HEK293 (cell line): Measurements from ENCODE around the gene S100P.

Experiments used
- CTCF ChIA-PET: fragments of 350-600 bp; formaldehyde crosslinking; extraction: SDS; loops from one replicate; lab custom pipeline; 2021; ENCODE audit warnings: antibody characterized with exemption; lab: Yijun Ruan, JAX
- POLR2A ChIA-PET: fragments of 300-600 bp; formaldehyde crosslinking; extraction: SDS; loops from one replicate; lab custom pipeline; 2020; ENCODE audit warnings: antibody characterized with exemption, inconsistent platforms; lab: Yijun Ruan, JAX
- H3K27ac ChIP-seq: fragments of 200-500 bp; sonication (Bioruptor generic); 2 replicates; pipeline ENCODE4 v1.5.1; 2014; ENCODE audit warnings: low read depth, low read length, control low read depth, inconsistent platforms; ENCODE audit errors: extremely low read depth
- H3K36me3 ChIP-seq, 2 experiments: fragments of 200-500 bp in 1 of 2; sonication (Bioruptor generic) in 1 of 2; 1 replicate in 1 of 2; 2 replicates in 1 of 2; pipeline ENCODE4 v1.5.1; 2014 to 2017; ENCODE audit warnings: inconsistent platforms in 2 of 2, low read length in 2 of 2; ENCODE audit not compliant: control insufficient read depth in 2 of 2, insufficient read depth in 1 of 2
- H3K4me1 ChIP-seq: fragments of 200-500 bp; sonication (Bioruptor generic); 2 replicates; pipeline ENCODE4 v1.5.1; 2014; ENCODE audit warnings: mild to moderate bottlenecking, low read length, inconsistent platforms; ENCODE audit not compliant: control insufficient read depth, insufficient read depth
- H3K4me3 ChIP-seq: 2 replicates; pipeline ENCODE4 v1.5.1; 2011; ENCODE audit warnings: low read depth, mild to moderate bottlenecking, control low read depth, low read length, moderate library complexity
- H3K9me3 ChIP-seq: fragments of 200-500 bp; sonication (Bioruptor generic); 2 replicates; pipeline ENCODE4 v1.5.1; 2014; ENCODE audit warnings: low read depth, low read length, inconsistent platforms; ENCODE audit not compliant: control insufficient read depth, insufficient read depth
- EGR2 ChIP-seq: fragments of 450-650 bp; formaldehyde crosslinking; IDR thresholded peaks from 2 replicates; pipeline ENCODE4 v1.5.1; 2016; ENCODE audit warnings: low read depth, missing biosample characterization, missing genetic modification characterization
- GFI1B ChIP-seq: fragments of 450-650 bp; formaldehyde crosslinking; IDR thresholded peaks from 2 replicates; pipeline ENCODE4 v1.5.1; 2016; ENCODE audit warnings: missing biosample characterization, missing genetic modification characterization
- HOXA7 ChIP-seq: sonication (generic); formaldehyde crosslinking; IDR thresholded peaks from 2 replicates; pipeline ENCODE4 v1.8.1; 2022; ENCODE audit warnings: missing genetic modification reagents, borderline replicate concordance
- KLF1 ChIP-seq: fragments of 450-650 bp; formaldehyde crosslinking; IDR thresholded peaks from 2 replicates; pipeline ENCODE4 v1.5.1; 2016; ENCODE audit warnings: missing biosample characterization, missing genetic modification characterization
- KLF16 ChIP-seq: fragments of 450-650 bp; formaldehyde crosslinking; IDR thresholded peaks from 2 replicates; pipeline ENCODE4 v1.5.1; 2017; ENCODE audit warnings: missing biosample characterization, missing genetic modification characterization
- SCRT1 ChIP-seq: fragments of 450-650 bp; formaldehyde crosslinking; IDR thresholded peaks from 2 replicates; pipeline ENCODE4 v1.5.1; 2016; ENCODE audit warnings: missing biosample characterization, missing genetic modification characterization, borderline replicate concordance
- SP7 ChIP-seq: fragments of 450-650 bp; formaldehyde crosslinking; IDR thresholded peaks from 2 replicates; pipeline ENCODE4 v1.5.1; 2016; ENCODE audit warnings: missing biosample characterization, missing genetic modification characterization
- ZNF174 ChIP-seq: fragments of 450-650 bp; formaldehyde crosslinking; IDR thresholded peaks from 2 replicates; pipeline ENCODE4 v1.5.0; 2017; ENCODE audit warnings: missing biosample characterization, mild to moderate bottlenecking, missing genetic modification characterization
- ZNF433 ChIP-seq: fragments of 450-650 bp; formaldehyde crosslinking; IDR thresholded peaks from 2 replicates; pipeline ENCODE4 v1.5.1; 2016; ENCODE audit warnings: missing biosample characterization, missing genetic modification characterization, low read depth
- ZNF48 ChIP-seq: fragments of 450-650 bp; formaldehyde crosslinking; IDR thresholded peaks from 2 replicates; pipeline ENCODE4 v1.5.1; 2016; ENCODE audit warnings: missing biosample characterization, missing genetic modification characterization
- ZNF623 ChIP-seq: fragments of 450-650 bp; formaldehyde crosslinking; IDR thresholded peaks from 2 replicates; pipeline ENCODE4 v1.5.1; 2016; ENCODE audit warnings: missing biosample characterization, missing genetic modification characterization
- ZNF76 ChIP-seq: fragments of 450-650 bp; formaldehyde crosslinking; IDR thresholded peaks from 2 replicates; pipeline ENCODE4; 2016; ENCODE audit warnings: low read depth, missing biosample characterization, missing genetic modification characterization, borderline replicate concordance
- ZNF777 ChIP-seq: fragments of 450-650 bp; formaldehyde crosslinking; IDR thresholded peaks from 2 replicates; pipeline ENCODE4 v1.5.1; 2017; ENCODE audit warnings: missing biosample characterization, missing genetic modification characterization, borderline replicate concordance
- TF ChIP-seq, protein P1 (sequence below): fragments of 450-650 bp; formaldehyde crosslinking; IDR thresholded peaks from 2 replicates; pipeline ENCODE4 v1.5.1; 2016; ENCODE audit warnings: missing biosample characterization, missing genetic modification characterization, borderline replicate concordance
- TF ChIP-seq, protein P2 (sequence below): fragments of 450-650 bp; formaldehyde crosslinking; IDR thresholded peaks from 2 replicates; pipeline ENCODE4 v1.5.1; 2016; ENCODE audit warnings: missing biosample characterization, missing genetic modification characterization
- TF ChIP-seq, protein P3 (sequence below): fragments of 450-650 bp; formaldehyde crosslinking; IDR thresholded peaks from 2 replicates; pipeline ENCODE4; 2016; ENCODE audit warnings: missing biosample characterization, missing genetic modification characterization

Gene S100P

DNA sequence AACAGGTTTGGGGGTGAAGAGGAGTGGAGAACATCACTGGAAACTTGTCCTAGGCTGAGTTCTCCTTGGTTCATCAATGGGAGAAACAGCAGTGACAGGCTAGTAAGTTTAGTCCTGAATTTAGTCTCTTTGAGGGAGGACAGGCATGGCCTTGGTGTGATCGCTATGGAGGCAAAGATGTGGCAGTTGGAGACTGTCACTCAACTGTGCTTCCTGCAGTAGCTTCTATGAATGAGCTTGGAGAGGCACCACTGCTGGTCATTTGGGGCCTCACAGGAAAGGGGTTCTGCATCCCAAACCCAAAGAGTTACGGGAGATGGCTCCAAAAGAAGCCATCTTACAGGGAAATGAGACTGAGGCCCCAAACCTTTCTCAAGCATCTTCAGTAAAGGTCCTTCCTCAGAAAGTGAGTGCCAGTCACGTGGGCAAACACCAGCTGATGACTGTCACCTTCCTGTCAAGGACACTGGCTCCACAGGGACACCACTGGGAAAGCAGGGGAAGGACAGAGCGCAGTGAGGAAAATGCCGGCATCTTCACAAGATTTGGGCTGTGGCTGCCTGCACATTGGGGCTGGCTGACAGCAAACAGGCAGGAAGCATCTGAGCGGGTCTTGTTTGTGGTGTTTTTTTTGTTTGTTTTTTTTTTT lies 46.0 kb upstream of the S100P start:
- Histone ChIP-seq H3K27ac (no peak overlapping the region), H3K4me3 (no peak overlapping the region), H3K4me1 (no peaks in the 10 kb centered on the region), H3K9me3 (no peaks in the 10 kb centered on the region), H3K36me3 (peaks cover 0 to 11% of the 10 kb centered on the region in 2 experiments; a peak in 1 of 3 replicates)
- ChIA-PET POLR2A (no interaction called here), CTCF (no interaction called here)
- TF ChIP-seq SP7 (tag by site-specific recombination) (no peak), ZNF76 (no peak), KLF16 (tag by site-specific recombination) (no peak), GFI1B (tag by site-specific recombination) (no peak), HOXA7 (CRISPR knock-in tag) (no peak), ZNF48 (tag by site-specific recombination) (no peak), EGR2 (no peak), SCRT1 (no peak), KLF1 (tag by site-specific recombination) (no peak), ZNF777 (tag by site-specific recombination) (no peak), ZNF433 (no peak)
- TF ChIP-seq, protein P1, sequence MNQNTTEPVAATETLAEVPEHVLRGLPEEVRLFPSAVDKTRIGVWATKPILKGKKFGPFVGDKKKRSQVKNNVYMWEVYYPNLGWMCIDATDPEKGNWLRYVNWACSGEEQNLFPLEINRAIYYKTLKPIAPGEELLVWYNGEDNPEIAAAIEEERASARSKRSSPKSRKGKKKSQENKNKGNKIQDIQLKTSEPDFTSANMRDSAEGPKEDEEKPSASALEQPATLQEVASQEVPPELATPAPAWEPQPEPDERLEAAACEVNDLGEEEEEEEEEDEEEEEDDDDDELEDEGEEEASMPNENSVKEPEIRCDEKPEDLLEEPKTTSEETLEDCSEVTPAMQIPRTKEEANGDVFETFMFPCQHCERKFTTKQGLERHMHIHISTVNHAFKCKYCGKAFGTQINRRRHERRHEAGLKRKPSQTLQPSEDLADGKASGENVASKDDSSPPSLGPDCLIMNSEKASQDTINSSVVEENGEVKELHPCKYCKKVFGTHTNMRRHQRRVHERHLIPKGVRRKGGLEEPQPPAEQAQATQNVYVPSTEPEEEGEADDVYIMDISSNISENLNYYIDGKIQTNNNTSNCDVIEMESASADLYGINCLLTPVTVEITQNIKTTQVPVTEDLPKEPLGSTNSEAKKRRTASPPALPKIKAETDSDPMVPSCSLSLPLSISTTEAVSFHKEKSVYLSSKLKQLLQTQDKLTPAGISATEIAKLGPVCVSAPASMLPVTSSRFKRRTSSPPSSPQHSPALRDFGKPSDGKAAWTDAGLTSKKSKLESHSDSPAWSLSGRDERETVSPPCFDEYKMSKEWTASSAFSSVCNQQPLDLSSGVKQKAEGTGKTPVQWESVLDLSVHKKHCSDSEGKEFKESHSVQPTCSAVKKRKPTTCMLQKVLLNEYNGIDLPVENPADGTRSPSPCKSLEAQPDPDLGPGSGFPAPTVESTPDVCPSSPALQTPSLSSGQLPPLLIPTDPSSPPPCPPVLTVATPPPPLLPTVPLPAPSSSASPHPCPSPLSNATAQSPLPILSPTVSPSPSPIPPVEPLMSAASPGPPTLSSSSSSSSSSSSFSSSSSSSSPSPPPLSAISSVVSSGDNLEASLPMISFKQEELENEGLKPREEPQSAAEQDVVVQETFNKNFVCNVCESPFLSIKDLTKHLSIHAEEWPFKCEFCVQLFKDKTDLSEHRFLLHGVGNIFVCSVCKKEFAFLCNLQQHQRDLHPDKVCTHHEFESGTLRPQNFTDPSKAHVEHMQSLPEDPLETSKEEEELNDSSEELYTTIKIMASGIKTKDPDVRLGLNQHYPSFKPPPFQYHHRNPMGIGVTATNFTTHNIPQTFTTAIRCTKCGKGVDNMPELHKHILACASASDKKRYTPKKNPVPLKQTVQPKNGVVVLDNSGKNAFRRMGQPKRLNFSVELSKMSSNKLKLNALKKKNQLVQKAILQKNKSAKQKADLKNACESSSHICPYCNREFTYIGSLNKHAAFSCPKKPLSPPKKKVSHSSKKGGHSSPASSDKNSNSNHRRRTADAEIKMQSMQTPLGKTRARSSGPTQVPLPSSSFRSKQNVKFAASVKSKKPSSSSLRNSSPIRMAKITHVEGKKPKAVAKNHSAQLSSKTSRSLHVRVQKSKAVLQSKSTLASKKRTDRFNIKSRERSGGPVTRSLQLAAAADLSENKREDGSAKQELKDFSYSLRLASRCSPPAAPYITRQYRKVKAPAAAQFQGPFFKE (tag by site-specific recombination) = no peak
- TF ChIP-seq, protein P2, sequence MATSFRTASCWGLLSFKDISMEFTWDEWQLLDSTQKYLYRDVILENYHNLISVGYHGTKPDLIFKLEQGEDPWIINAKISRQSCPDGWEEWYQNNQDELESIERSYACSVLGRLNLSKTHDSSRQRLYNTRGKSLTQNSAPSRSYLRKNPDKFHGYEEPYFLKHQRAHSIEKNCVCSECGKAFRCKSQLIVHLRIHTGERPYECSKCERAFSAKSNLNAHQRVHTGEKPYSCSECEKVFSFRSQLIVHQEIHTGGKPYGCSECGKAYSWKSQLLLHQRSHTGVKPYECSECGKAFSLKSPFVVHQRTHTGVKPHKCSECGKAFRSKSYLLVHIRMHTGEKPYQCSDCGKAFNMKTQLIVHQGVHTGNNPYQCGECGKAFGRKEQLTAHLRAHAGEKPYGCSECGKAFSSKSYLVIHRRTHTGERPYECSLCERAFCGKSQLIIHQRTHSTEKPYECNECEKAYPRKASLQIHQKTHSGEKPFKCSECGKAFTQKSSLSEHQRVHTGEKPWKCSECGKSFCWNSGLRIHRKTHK (tag by site-specific recombination) = no peak

DNA sequence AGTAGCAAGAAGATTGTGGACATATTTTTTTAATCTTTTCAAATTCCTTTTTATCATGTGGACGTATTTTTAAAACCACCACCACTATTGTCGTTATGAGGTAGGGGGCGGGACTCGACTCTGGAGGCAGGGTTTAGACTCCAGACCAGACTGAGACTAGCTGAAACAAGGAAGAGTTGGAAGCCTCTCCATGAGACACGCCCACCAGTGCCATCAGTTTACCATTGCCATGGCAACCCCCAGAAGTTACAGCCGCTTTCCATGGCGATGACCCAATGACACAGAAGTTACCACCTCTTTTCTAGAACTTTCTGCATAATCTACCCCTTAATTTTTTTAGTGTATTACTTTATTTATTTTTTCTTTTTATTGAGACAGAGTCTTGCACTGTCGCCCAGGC lies 44.5 kb upstream of the S100P start:
- ChIA-PET POLR2A (no interaction called here), CTCF (no interaction called here)
- no peaks in the 10 kb centered on the region for H3K4me1 ChIP-seq
- H3K36me3 ChIP-seq = no peaks in the 10 kb centered on the region
- no peak overlapping the region for H3K4me3 ChIP-seq
- no peak for TF ChIP-seq ZNF174 (tag by site-specific recombination)
- TF ChIP-seq ZNF623 (tag by site-specific recombination) = no peak
- TF ChIP-seq, protein P3, sequence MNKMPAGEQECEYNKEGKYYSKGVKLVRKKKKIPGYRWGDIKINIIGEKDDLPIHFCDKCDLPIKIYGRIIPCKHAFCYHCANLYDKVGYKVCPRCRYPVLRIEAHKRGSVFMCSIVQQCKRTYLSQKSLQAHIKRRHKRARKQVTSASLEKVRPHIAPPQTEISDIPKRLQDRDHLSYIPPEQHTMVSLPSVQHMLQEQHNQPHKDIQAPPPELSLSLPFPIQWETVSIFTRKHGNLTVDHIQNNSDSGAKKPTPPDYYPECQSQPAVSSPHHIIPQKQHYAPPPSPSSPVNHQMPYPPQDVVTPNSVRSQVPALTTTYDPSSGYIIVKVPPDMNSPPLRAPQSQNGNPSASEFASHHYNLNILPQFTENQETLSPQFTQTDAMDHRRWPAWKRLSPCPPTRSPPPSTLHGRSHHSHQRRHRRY (tag by site-specific recombination) = no peak
- H3K27ac ChIP-seq = no peak overlapping the region
- H3K9me3 ChIP-seq = no peaks in the 10 kb centered on the region
